A204.1 (cell line): ENCODE measurements around the gene SYAP1.
"Not testable (repeated sequence)": the region's sequence is repeated elsewhere in the genome, so short reads cannot be mapped to it uniquely, and the experiment has no call there.

Experiments
- FAIRE-seq: peaks from 2 replicates; lab custom pipeline; 2012; peaks lifted over from hg19 to GRCh38; lab: Jason Lieb, UNC

SYAP1 gene

GRCh38 chrX:16719334-16720084, at the start of gene SYAP1:
TSS of gene SYAP1 (plus strand) at chrX:16719612. CDS start at chrX:16719725, 113 bp downstream.
- peak; percentile 95 for FAIRE-seq

- peak; percentile 92 for FAIRE-seq
Observed at GRCh38 chrX:16671005-16671404, 48.4 kb upstream of the SYAP1 start.

- FAIRE-seq = no peak
Observed at GRCh38 chrX:16678689-16679088, 40.7 kb upstream of the SYAP1 start.

- FAIRE-seq = no peak
Observed at GRCh38 chrX:16683007-16683664, 36.3 kb upstream of the SYAP1 start.

- FAIRE-seq = no peak
Observed at GRCh38 chrX:16687514-16687913, 31.9 kb upstream of the SYAP1 start.

- FAIRE-seq = no peak
Observed at GRCh38 chrX:16695079-16695676, 24.2 kb upstream of the SYAP1 start.

- FAIRE-seq = no peak
Observed at GRCh38 chrX:16696956-16697355, 22.5 kb upstream of the SYAP1 start.

GRCh38 chrX:16699389-16699788, 20.0 kb upstream of the SYAP1 start:
- no peak for FAIRE-seq

- no peak for FAIRE-seq
Observed at GRCh38 chrX:16700734-16701133, 18.7 kb upstream of the SYAP1 start.

- FAIRE-seq = no peak
Observed at GRCh38 chrX:16702700-16703599, 16.5 kb upstream of the SYAP1 start.

GRCh38 chrX:16705370-16705769, 14.0 kb upstream of the SYAP1 start:
- no peak for FAIRE-seq

- no peak for FAIRE-seq
Observed at GRCh38 chrX:16708016-16708415, 11.4 kb upstream of the SYAP1 start.

GRCh38 chrX:16711219-16711811, 8.1 kb upstream of the SYAP1 start:
- no peak for FAIRE-seq

GRCh38 chrX:16711893-16712547, 7.4 kb upstream of the SYAP1 start:
- no peak for FAIRE-seq

GRCh38 chrX:16712548-16713155, 6.8 kb upstream of the SYAP1 start, which contains the start of gene CTPS2:
TSS of gene CTPS2 (minus strand) at chrX:16712669. CDS start at chrX:16702902, 9,767 bp downstream.
- no peak for FAIRE-seq

GRCh38 chrX:16714504-16714903, 4.9 kb upstream of the SYAP1 start:
- FAIRE-seq = no peak

- FAIRE-seq = not testable (repeated sequence)
Observed at GRCh38 chrX:16715638-16716037, 3.8 kb upstream of the SYAP1 start.

- FAIRE-seq = not testable (repeated sequence)
Observed at GRCh38 chrX:16716451-16716850, 3.0 kb upstream of the SYAP1 start.

- no peak for FAIRE-seq
Observed at GRCh38 chrX:16718824-16719333, 533 bp upstream of the SYAP1 start.

GRCh38 chrX:16722481-16722880, 3.1 kb downstream of the SYAP1 start:
- FAIRE-seq = no peak

GRCh38 chrX:16725072-16725471, 5.7 kb downstream of the SYAP1 start:
- no peak for FAIRE-seq
